AML-193 (cell line): ENCODE measurements around the gene GFER.
"Not testable (repeated sequence)": the region's sequence is repeated elsewhere in the genome, so short reads cannot be mapped to it uniquely, and the experiment has no call there.

ENCODE experiments used
- DNase-seq, 2 experiments: peaks; one replicate each; lab custom pipeline; 2025; lab: John Stamatoyannopoulos, UW

The GFER gene

DNA sequence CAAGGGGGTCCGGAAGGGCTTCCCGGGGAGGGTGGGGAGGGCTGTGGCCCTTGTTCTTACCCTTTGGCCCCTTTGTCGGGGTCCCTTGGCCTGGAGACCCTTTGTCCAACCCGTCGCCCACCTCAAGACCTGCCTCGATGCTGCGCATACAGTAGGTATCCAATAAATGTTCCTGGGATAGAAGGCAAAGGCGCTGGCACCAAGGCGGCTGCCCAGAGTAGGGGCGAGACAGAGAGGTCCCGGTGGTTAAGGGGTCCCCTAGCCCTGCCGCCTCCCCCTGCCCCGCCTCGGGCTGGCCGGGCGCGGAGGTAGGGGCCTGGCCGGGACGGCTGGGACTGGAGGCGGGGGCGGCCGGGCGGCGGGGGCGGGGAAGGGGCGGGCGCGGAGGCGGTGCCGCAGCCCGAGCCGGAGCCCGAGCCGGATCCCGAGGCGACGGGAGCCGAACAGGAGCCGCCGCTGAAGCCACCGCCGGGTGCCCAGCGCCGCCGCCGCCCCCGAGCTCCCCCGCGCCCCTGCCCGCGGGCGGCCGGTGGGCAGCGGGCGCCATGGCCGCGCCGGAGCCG, 42.5 kb downstream of the GFER start, which contains the start of gene NHERF2:
Gene NHERF2 (plus strand): TSS at position 442 of the 563 bp plus-strand sequence. CDS start 104 bp downstream, at position 546.
- DNase-seq, result no peak

DNA sequence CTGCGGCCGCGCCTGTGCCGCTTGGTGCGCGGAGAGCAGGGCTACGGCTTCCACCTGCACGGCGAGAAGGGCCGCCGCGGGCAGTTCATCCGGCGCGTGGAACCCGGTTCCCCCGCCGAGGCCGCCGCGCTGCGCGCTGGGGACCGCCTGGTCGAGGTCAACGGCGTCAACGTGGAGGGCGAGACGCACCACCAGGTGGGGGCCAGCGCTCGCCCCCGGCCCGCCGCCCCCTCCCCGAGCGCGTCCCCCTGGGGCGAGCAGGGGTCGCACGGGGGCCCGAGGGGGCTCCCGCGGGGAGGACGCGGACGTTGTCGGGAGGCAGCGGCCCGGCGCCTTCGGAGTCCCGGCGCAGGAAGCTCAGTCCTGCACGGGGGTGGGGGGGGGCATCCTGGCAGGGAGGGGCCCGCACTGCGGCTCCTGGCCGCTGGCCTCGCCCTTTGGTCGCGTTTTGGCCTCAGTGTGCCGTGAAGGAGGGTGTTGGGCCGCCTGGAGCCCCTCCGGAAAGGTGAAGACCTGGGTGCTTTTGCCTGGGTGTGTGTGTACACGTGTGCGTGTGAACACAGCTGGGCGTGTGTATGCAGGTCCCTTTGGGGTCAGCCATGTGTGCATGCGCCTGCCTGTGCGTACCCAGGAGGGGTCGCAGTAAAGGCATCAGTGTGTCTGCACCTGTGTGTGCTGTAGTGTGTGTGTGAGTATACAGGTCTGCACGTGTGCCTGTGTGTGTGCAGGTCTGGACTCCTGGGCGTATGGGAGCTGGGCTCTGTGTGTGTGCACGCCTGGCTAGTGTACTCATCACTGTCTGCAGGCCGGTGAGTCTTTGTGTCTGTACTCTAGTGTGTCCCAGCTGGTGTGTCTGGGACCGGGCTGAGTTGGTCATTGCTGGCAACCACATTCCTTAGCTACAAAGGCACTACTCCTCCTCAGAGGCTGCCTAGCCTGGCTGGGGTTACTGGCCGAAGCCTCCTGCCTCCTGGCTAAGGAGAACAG, 43.3 kb downstream of the GFER start:
- no peak for DNase-seq

DNA sequence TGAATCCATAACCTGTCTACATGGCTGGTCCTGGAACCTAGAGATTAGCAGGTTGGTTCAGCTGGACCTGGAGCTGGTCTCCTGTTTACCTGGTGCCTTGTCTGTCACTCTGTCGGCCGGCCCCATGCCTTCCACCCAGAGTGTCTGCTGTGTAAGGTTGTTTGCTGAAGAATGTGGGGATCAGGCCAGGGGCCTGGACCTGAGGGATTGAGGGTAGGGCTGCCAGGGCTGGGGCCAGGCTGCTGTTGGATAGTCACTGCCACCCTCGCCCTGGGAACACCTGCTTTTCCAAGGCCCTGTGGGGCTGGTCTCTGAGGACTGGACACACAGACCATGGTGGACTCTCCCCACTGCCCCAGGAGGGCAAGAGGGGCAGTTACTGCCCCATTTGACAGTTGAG, 44.2 kb downstream of the GFER start:
- DNase-seq, result no peak

DNA sequence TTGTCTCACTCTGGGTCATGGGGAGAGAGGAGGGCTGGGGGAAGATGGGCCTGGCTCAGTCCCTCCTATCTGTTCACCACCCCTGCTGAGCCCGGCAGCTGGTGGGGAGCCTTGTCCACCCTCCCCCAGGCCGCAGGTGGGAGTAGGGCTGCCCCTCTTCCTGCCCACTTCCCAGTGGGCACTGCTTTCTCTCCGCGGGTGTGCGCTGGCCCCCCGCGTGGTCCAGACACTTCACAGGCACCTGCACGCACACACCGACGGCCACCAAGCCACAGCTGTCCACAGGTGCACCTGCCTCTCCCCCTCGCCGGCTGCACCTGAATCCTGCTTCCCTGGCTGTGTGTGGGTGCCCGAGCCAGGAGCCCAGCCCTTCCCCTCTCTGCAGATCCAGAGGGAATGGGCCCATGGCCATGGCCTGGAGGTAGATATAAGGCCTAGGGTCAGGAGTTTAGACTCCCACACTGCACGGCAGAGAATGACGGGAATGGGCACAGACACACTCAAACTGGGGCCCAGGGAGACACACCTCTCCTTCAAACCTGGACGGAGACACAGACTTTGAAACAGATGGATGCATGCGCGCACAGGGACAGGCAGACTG, 44.7 kb downstream of the GFER start:
- no peak for DNase-seq

DNA sequence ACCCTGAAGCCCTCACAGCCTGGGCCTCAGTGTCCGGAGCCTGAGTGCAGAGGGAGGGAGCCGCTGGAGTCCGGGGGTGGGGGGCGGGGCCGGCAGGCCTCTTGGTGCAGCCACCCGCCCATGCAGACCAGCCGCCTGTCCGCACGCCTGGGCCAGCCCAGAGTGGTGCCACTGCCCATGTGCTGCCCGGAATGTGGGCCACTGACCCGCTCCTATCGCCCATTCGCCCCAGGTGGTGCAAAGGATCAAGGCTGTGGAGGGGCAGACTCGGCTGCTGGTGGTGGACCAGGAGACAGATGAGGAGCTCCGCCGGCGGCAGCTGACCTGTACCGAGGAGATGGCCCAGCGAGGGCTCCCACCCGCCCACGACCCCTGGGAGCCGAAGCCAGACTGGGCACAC, 45.4 kb downstream of the GFER start:
- DNase-seq, result no peak

DNA sequence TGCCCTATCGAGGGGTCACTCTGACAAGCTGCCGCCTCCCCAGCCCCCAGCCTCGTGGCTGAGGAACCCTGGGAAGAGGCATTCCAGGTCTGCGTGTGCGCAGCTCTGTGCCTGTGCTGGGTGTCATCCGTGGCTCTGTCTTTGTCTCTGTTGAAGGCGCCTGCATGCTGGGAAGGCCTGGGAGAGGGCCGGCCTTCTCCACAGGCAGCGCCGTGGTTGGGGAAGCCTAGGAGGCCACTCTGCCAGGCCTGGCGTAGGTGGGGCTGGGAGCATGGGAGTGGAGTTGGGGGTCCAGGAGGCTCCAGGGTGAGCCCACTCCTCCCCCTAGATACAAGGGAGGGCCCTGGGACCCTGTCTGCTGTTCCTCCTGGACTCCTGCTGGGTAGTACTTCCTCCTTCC, 46.0 kb downstream of the GFER start:
- DNase-seq, result no peak

DNA sequence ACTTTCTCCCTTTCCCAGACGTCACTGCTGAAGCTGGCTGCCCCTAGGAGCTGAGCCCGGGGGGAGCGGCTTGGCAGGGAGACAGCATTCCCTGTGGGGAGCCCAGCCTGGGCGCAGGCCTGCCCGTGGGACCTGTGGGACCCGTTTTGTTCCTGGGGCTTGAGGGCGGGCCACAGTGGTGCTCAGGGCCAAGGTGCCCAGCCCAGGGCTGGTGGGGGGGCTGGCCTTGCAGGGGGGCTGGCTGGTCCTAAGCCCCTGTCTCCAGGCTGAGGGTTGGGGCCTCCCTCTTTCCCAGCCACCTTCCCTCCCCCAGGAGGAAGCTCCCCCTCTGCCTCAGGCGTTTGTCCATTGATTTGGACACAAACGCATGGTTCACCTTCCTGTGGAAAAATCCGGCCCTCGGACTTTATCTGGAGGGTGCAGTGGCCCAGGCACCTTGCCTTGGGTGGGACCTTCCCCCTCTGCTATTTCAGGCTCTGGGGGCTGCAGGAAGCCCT, 47.1 kb downstream of the GFER start:
- DNase-seq, result no peak

DNA sequence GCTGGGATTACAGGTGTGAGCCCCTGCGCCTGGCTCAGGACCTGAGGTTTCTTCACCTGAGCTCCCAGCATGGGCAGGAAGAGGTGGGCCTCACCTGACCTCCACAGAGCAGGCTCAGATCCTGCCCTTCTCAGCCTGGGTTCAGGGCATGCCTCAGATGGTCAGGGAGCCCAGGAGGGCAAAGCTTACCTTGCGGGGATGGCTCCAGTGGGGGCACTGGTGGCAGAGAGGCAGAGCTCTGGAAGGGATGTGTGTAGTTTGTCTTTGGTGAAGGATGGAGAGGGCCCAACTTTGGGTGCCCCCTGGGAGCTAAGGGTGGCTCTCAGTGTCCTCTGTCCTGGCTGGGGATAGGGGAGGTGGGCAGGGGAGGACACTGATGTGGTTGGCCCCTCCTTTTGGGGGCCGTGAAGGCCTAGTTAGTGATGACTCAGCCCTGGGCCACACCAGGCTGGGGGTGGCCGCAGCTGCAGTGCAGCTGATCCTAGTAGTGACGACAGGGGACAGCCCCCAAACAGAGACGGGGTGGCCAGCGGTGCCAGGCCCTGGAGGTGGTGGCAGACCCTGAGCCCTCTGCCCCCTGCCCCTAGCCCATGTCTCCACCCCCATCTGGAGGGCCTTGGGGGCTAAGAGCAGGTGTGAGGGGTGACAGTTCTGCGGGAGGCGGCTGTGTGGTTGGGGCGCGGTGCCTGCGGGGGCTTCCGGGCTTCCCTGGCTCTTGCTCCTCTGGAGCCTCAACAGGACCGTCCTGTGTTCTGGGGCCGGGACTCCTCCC, 48.5 kb downstream of the GFER start:
- no peak for DNase-seq

DNA sequence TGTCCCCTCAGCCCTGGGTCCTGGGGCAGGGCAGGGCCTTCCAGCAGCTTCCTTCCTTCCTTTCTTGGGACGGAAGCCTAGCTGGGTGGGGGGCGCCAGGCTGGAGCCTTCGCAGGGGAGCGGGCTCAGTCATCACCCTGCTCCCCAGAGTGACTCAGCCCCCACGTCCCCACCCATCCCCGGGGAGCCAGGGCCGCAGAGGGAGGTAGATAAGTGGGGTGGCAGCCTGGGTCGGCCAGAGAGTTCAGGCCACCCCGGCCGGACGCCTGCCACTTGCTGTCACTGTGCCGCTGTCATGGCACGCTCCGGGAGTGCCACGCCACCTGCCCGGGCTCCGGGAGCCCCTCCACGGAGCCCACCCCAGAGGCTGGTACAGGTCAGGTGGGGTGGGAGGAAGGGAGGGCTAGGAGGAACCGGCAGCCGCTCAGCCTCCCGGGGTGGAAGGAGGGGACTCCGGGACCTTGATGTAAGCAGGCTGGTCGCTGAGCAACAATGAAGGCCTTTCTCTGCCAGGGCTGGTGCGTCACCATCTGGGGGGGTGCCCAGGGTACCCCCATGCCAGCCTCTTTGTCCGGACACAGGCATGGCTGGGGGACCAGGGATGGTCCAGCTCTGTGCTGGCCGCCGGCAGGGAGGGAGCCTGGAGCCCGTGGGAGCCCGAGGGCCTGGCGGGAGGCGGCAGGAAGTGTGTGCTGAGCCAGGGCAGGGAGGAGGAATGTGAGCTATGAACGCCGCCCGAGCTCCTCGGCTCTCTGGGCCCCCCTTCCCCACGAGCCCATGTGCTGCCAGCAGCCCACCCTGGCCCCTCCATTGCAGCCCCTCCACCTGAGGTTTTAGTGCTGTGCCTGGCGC, 49.3 kb downstream of the GFER start:
- DNase-seq, result no peak

DNA sequence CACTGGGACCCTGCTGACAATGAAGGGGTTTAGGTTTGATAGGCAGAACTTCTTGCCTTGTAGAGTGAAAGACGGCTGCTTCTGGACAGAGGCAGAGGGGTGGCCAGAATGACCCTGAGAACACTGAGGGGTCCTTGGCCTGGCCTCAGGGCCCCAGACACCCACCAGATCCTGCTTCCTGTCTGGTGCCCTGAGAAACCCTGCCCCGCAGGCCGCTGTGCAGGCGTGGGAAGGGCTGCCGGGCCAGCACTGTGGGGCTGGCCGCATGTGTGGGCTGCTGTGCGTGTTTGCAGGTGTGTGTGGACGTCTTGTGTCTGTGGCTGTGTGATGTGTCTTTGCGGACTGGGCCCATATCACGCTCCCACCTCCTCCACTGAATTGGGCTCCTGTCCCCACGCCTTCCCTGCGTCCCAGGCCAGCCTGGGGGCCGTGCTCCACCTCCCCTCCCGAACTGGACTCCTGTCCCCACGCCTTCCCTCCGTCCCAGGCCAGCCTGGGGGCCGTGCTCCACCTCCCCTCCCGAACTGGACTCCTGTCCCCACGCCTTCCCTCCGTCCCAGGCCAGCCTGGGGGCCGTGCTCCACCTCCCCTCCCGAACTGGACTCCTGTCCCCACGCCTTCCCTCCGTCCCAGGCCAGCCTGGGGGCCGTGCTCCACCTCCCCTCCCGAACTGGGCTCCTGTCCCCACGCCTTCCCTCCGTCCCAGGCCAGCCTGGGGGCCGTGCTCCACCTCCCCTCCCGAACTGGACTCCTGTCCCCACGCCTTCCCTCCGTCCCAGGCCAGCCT, 50.1 kb downstream of the GFER start:
- not testable (repeated sequence) for DNase-seq

DNA sequence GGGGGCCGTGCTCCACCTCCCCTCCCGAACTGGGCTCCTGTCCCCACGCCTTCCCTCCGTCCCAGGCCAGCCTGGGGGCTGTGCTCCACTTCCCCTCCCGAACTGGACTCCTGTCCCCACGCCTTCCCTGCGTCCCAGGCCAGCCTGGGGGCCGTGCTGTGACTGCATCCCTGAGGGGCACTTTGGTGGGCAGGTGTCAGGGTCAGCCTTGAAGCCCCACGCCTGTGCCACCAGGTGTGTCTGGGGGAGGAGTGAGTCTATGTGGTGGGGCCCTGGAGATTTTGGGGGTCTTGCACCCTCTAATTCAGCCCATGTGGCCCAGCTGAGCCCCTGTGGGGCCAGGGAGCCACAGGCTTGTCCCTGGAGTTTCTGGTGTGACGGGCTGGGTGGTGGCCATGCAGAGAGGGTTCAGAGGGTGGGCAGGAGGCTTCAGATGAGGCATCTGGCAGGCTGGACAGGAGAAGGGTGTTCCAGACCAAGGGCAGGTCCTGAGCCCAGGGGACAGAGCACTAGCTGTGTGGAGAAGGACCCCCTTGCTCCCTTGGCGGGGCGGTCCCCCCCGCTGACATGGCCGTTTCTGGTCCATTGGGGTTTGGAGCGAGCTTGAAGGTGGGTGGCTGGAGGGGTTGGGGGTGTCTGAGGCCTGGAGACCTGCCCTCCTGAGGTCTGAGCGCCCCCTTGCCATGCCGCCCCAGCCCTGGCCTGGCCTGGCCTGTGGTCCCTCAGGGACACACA, 50.9 kb downstream of the GFER start:
- no peak for DNase-seq

DNA sequence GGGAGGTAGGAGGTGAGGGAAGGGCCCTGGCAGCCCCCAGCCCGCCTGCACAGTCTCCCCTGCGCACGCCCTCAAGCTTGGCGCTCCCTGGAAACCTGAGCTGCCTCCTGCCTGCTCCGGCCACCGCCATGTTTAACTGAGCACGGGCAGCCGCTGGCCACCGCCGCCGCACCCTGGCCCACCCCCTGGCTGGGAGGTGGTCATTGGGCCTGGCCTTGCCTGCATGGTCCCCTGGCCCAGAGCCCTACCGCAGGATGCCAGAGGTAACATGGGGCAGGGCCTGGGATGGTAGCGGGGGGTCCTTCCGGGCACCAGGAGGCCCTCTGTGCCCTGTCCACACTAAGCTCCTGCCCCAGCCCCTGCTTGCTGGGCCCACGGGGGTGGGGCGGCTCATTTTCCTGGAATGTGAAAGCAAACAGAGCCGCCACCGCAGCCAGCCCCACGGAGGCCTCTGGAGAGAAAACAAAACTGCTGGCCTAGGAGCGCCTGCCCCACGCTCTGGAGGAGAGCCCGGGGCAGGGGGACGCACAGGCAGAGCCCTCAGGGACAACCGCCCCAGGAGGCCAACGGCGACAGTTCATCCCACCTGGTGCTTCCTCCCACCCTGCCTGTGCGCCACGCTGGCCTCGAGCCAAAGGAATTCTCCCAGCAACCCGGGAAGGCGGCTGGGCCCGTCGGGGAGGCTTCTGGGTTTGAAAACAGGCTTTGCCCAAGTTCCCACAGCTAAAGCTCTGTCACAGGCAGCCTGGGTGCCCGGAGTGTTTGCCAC, 51.6 kb downstream of the GFER start:
- DNase-seq, result no peak

DNA sequence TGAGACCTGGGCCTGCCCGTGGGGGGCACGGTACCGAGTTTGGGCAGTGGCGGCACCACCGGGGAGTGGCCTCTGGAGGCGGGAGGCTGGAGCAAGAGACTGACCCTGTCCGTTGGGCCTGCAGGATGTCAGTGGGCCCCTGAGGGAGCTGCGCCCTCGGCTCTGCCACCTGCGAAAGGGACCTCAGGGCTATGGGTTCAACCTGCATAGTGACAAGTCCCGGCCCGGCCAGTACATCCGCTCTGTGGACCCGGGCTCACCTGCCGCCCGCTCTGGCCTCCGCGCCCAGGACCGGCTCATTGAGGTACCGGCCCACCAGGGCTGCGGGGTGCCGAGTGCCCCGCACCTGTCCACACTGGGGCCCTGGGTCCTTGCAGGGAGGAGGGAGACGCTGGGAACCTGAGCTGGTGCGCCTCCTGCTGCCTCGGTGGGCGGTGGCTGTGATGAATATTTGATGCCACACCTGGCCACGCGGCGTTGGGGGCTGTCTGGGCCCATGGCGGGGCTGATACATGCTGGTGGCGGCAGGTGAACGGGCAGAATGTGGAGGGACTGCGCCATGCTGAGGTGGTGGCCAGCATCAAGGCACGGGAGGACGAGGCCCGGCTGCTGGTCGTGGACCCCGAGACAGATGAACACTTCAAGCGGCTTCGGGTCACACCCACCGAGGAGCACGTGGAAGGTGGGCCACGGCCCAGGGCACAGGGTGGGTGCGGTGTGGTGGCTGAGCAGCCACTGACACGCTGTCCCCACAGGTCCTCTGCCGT, 52.4 kb downstream of the GFER start:
- no peak for DNase-seq

DNA sequence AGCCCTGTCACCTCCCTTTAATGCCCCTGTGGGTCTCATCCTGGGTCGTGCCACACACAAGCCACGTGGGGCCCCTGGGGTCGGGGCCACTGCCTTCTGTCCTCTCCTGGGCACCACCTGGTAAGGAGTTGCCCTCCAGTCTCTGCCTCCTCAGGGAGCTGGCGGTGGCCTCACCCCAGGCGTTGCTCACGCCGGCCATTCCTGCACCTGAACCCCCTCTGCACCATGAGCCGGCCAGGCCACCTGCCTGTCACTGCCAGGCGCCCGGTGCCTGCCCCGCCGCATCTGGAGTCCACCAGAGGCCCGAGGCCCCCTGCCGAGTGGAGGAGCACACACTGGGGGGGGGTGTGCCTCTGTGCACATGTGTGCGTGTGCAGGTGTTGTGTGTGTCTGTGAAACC, 53.1 kb downstream of the GFER start:
- no peak for DNase-seq
